ENCODE data around the gene RHOT2.

The RHOT2 gene

GRCh38 chr16:714558-715476 is 46.9 kb downstream of the RHOT2 start, which contains the start of gene METRN:
Gene METRN (plus strand): TSS chr16:715118. CDS start chr16:715290, 172 bp downstream.
- H2BK15ac ChIP-seq (ENCODE audit: low read depth, poor library complexity, severe bottlenecking), result peak within 1 kb of the TSS; percentile 41
- peaks cover 5 to 16% of the 10 kb centered on the region in 2 experiments for H3K27me3 ChIP-seq (ENCODE audit: control insufficient read depth in 1 of 2, insufficient read depth in 1 of 2, low read length in 2 of 2)
- peak within 1 kb of the TSS in 1 of 2 experiments; percentile 74 for H3K18ac ChIP-seq (ENCODE audit: low read depth in 1 of 2, low read length in 2 of 2)
- H3K23ac ChIP-seq (ENCODE audit: low read length in 2 of 2), result peak within 1 kb of the TSS in 1 of 2 experiments; percentile 67
- peak within 1 kb of the TSS; percentile 63 to 75 for H3K4me3 ChIP-seq (ENCODE audit: insufficient read depth in 1 of 2, low read depth in 1 of 2, low read length in 2 of 2)
- peak within 1 kb of the TSS in 1 of 2 experiments; percentile 96 for H3K14ac ChIP-seq (ENCODE audit: low read length in 2 of 2)
- peaks cover 61% of the 10 kb centered on the region for H3K4me1 ChIP-seq (ENCODE audit: control insufficient read depth, insufficient read depth, low read depth, low read length)
- H3K27ac ChIP-seq (ENCODE audit: low read length, poor library complexity, severe bottlenecking), result peak within 1 kb of the TSS; percentile 13
- peak within 1 kb of the TSS; percentile 21 for H4K8ac ChIP-seq (ENCODE audit: low read length)
- H3K36me3 ChIP-seq (ENCODE audit: control insufficient read depth in 1 of 2, insufficient read depth in 2 of 2, low read depth in 1 of 2, low read length in 2 of 2), result peaks cover 0 to 22% of the 10 kb centered on the region in 2 experiments
- H2BK5ac ChIP-seq (ENCODE audit: low read depth, low read length, poor library complexity, severe bottlenecking), result no peak within 1 kb of the TSS
- no peaks in the 10 kb centered on the region for H3K9me3 ChIP-seq (ENCODE audit: control insufficient read depth, low read length)
- H3K4me2 ChIP-seq (ENCODE audit: low read length, poor library complexity, severe bottlenecking), result peak within 1 kb of the TSS; percentile 97
- H2AFZ ChIP-seq (ENCODE audit: low read depth, low read length), result peak within 1 kb of the TSS; percentile 36
- peak within 1 kb of the TSS; percentile 44 for H2AK5ac ChIP-seq (ENCODE audit: low read length, severe bottlenecking)
- peak within 1 kb of the TSS; percentile 50 for H2BK120ac ChIP-seq (ENCODE audit: low read depth, low read length)
- WGBS, result 24% methylated on average over 40 of the region's 108 CpGs
- H3K79me1 ChIP-seq (replicated peaks; ENCODE audit: low read length, poor library complexity, severe bottlenecking), result peaks cover 21% of the 10 kb centered on the region
- peak within 1 kb of the TSS; percentile 65 for H3K9ac ChIP-seq (ENCODE audit: low read length)
- peak within 1 kb of the TSS in 1 of 2 experiments; percentile 84 for H2BK12ac ChIP-seq (ENCODE audit: low read length in 2 of 2)
- peak within 1 kb of the TSS; percentile 60 for H4K91ac ChIP-seq (ENCODE audit: low read length)
- DNase-seq, result peak; percentile 89
- peak within 1 kb of the TSS in 1 of 2 experiments; percentile 34 for H3K4ac ChIP-seq (ENCODE audit: low read depth in 1 of 2, low read length in 2 of 2)

- Histone ChIP-seq H2AFZ (ENCODE audit: low read depth, low read length) (peak overlapping the region; percentile 36), H3K4me2 (ENCODE audit: low read length, poor library complexity, severe bottlenecking) (peak overlapping the region; percentile 97), H2BK5ac (ENCODE audit: low read depth, low read length, poor library complexity, severe bottlenecking) (no peak overlapping the region), H3K4me3 (ENCODE audit: insufficient read depth in 1 of 2, low read depth in 1 of 2, low read length in 2 of 2) (peak overlapping the region; percentile 63 to 75), H3K27me3 (ENCODE audit: control insufficient read depth in 1 of 2, insufficient read depth in 1 of 2, low read length in 2 of 2) (peaks cover 0 to 8% of the 10 kb centered on the region in 2 experiments), H3K36me3 (ENCODE audit: control insufficient read depth in 1 of 2, insufficient read depth in 2 of 2, low read depth in 1 of 2, low read length in 2 of 2) (peaks cover 0 to 22% of the 10 kb centered on the region in 2 experiments), H2BK12ac (ENCODE audit: low read length in 2 of 2) (peak overlapping the region in 1 of 2 experiments; percentile 45), H2BK15ac (ENCODE audit: low read depth, poor library complexity, severe bottlenecking) (no peak overlapping the region), H4K8ac (ENCODE audit: low read length) (no peak overlapping the region), H3K18ac (ENCODE audit: low read depth in 1 of 2, low read length in 2 of 2) (peak overlapping the region in 1 of 2 experiments; percentile 71), H3K4ac (ENCODE audit: low read depth in 1 of 2, low read length in 2 of 2) (peak overlapping the region in 1 of 2 experiments; percentile 34), H2BK120ac (ENCODE audit: low read depth, low read length) (peak overlapping the region; percentile 50), H2AK5ac (ENCODE audit: low read length, severe bottlenecking) (no peak overlapping the region), H3K9ac (ENCODE audit: low read length) (peak overlapping the region; percentile 65), H3K14ac (ENCODE audit: low read length in 2 of 2) (peak overlapping the region in 1 of 2 experiments; percentile 96), H3K23ac (ENCODE audit: low read length in 2 of 2) (peak overlapping the region in 1 of 2 experiments; percentile 67), H3K9me3 (ENCODE audit: control insufficient read depth, low read length) (no peaks in the 10 kb centered on the region), H3K79me1 (replicated peaks; ENCODE audit: low read length, poor library complexity, severe bottlenecking) (peaks cover 26% of the 10 kb centered on the region), H3K27ac (ENCODE audit: low read length, poor library complexity, severe bottlenecking) (peak overlapping the region; percentile 13), H3K4me1 (ENCODE audit: control insufficient read depth, insufficient read depth, low read depth, low read length) (peaks cover 62% of the 10 kb centered on the region), H4K91ac (ENCODE audit: low read length) (peak overlapping the region; percentile 43)
- WGBS, result 16% methylated on average over 24 of the region's 74 CpGs
- DNase-seq, result peak; percentile 30
These were observed 47.7 kb downstream of the RHOT2 start for GRCh38 chr16:715477-716199.

- Histone ChIP-seq H3K4me1 (ENCODE audit: control insufficient read depth, insufficient read depth, low read depth, low read length) (peaks cover 62% of the 10 kb centered on the region), H4K8ac (ENCODE audit: low read length) (no peak overlapping the region), H3K23ac (ENCODE audit: low read length in 2 of 2) (peak overlapping the region in 1 of 2 experiments; percentile 67), H4K91ac (ENCODE audit: low read length) (no peak overlapping the region), H3K9ac (ENCODE audit: low read length) (peak overlapping the region; percentile 65), H3K4ac (ENCODE audit: low read depth in 1 of 2, low read length in 2 of 2) (no peak overlapping the region), H2AFZ (ENCODE audit: low read depth, low read length) (peak overlapping the region; percentile 24), H3K79me1 (replicated peaks; ENCODE audit: low read length, poor library complexity, severe bottlenecking) (peaks cover 26% of the 10 kb centered on the region), H3K27ac (ENCODE audit: low read length, poor library complexity, severe bottlenecking) (peak overlapping the region; percentile 13), H3K9me3 (ENCODE audit: control insufficient read depth, low read length) (no peaks in the 10 kb centered on the region), H2BK5ac (ENCODE audit: low read depth, low read length, poor library complexity, severe bottlenecking) (no peak overlapping the region), H3K27me3 (ENCODE audit: control insufficient read depth in 1 of 2, insufficient read depth in 1 of 2, low read length in 2 of 2) (peaks cover 0 to 3% of the 10 kb centered on the region in 2 experiments), H3K14ac (ENCODE audit: low read length in 2 of 2) (no peak overlapping the region), H2BK12ac (ENCODE audit: low read length in 2 of 2) (no peak overlapping the region), H2AK5ac (ENCODE audit: low read length, severe bottlenecking) (no peak overlapping the region), H3K4me3 (ENCODE audit: insufficient read depth in 1 of 2, low read depth in 1 of 2, low read length in 2 of 2) (peak overlapping the region; percentile 48 to 75), H3K36me3 (ENCODE audit: control insufficient read depth in 1 of 2, insufficient read depth in 2 of 2, low read depth in 1 of 2, low read length in 2 of 2) (peaks cover 0 to 22% of the 10 kb centered on the region in 2 experiments), H2BK120ac (ENCODE audit: low read depth, low read length) (no peak overlapping the region), H3K4me2 (ENCODE audit: low read length, poor library complexity, severe bottlenecking) (peak overlapping the region; percentile 97), H3K18ac (ENCODE audit: low read depth in 1 of 2, low read length in 2 of 2) (peak overlapping the region in 1 of 2 experiments; percentile 71), H2BK15ac (ENCODE audit: low read depth, poor library complexity, severe bottlenecking) (no peak overlapping the region)
- peak; percentile 45 for DNase-seq
- WGBS, result 23% methylated on average over 11 of the region's 12 CpGs
These were observed 48.3 kb downstream of the RHOT2 start for GRCh38 chr16:716200-716568.

Data from mesenchymal stem cell (in vitro differentiated cells and primary cell).